Activated CD4-positive, CD25-positive, alpha-beta regulatory T cell treated with anti-CD3 and anti-CD28 coated beads, Interleukin-2, amount 50 U/mL, for 16 hours (primary cell): Measurements from ENCODE around the gene ATXN1.

Source experiments
- DNase-seq: peaks from one replicate; pipeline ENCODE4 v3.0.0-alpha.2; 2020; ENCODE audit warnings: low read depth, low spot score

The ATXN1 gene

DNA sequence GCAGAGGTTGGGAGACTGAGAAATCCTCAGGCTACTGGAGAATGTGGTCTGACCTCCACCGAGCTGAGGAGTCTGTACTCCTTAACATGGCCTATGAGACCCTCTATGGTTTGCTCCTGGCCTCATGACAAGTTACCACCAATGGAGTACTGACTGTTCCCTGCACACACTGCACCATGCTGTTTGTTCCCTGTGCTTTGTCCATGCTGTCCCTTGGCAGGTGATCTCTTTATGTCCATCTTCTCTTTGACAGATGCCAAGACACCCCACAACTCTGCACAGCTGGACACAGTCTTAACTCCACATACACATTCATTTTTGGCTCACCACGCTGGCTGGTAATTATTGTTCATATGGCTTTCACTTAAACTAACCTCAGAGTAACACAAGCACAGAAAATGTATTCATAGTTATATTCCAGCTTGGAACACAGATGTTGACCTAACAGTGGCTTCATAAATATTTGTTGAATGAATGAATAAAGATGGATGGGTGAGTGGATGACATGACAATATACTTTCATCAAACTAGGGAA is 258.0 kb downstream of the ATXN1 start:
- no peak for DNase-seq

DNA sequence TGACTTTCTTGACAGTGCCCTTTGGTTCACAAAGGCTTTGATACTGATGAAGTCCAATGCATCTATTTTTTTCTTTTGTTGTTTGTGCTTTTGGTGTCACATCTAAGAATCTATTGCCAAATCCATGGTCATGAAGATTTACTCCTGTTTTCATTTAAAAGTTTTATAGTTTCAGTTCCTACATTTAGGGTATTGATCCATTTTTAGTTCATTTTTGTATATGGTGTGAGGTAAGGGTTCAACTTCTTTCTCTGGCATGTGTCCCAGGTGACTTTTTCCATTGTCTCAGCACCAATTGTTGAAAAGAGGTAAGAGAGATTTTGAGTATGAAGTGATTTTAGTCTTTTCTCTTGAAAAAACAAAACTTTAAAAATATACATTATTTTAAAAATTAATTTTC is 262.3 kb downstream of the ATXN1 start:
- DNase-seq, result no peak

DNA sequence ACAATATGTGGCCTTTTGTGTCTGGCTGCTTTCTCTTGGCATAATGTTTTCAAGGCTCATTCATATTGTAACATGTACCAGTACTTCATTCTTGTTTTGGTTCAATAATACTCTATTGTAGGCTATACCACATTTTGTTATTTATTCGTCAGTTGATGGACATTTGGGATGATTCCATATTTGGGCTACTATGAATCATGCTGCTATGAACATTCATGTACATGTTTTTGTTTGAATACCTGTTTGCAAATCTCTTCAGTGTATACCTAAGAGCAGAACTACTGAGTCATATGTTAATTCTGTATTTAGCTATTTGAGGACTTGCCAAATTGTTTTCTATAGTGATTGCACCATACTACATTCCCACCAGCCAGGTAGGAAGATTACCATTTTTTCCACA is 263.0 kb downstream of the ATXN1 start:
- DNase-seq, result no peak

DNA sequence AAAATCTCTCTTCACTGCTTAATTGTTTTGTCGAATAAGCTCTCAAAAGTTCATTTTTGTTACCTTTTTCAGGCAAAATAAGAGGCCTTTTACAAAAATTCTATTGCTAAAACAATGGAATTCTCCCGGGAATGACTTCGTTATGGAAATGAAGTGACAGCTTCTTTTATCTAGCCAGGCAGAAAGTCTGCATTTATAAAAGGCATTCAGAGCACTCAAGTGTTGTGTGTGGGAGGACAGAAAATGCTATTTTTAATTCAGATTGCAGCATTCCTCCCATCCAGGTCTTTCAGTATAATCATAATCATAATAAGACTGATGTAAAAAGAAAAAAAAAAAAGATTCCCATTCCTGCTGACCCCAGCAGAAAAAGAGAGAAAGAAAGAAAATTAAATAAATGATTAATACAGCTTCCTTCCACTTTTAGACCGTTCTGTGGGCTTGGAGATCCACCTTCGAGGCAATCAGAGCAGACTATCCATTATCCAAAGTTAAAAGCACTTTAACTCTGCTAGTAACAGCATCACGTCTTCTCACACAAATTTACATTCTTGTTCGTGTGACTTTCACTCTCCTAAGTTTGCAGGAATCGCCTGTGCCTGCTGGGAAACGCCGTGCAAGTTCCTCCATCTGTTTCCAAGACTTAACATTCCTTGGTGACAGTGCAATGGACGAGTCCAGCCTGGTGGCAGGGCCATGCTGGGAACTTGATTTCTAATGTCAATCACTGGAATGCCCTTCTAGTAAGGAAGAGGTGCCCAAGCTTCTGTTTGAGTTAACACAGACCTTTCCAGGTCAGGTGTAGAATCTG is 264.1 kb downstream of the ATXN1 start:
- no peak for DNase-seq

DNA sequence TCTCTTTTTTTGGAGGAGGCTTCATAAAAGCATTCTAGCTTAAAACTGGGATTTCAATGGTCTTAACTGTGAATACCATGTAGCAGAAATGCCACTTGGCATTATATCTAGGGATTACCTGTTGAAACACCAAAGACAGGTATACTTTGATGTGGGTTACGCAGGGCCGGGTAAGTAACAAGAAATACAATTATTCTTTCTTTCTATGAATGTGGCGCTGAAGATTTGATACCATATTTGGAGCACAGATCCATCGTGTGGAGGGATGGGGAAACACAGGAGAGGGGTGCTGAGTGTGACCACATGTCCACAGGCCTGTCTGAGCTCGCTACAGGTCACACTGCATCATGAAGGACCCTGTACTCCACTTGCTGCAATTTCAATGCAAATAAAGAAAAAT is 265.1 kb downstream of the ATXN1 start:
- DNase-seq, result no peak

DNA sequence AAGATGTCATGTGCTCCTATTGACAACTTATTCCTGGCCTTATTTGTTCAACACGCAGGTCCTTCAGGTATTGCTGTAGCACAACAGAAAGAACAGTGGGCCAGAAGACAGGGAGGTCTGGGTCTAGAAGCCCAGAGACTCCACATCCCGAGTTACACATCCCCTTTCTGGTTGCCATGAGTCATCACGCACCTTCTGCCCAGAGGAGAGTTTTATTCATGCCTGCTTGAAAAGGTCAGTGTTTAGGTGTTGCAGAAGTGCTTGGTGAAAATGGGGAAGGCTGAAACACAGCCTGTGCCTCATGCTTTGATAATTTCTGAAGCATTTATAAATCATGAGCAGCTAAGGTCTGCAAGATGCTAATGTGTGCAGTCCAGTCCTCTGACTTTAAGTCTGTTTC is 266.5 kb downstream of the ATXN1 start:
- DNase-seq, result no peak

DNA sequence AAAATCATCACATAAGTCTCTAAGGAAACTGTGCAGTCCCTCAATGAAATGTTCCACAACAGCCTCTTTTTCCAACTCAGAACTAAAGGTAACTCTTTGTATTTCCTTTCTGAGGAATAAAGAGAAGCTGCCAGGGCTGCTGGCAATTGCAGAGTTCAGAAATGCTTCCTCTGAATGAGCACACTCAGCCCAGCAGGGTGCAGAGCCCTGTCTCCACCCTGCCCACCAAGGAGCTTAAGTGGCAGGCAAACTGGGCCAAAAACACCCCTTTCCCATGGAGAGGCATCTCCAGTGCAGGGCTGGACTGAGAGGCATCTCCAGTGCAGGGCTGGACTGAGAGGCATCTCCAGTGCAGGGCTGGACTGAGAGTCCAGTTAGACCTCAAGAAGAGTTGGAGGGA is 267.5 kb downstream of the ATXN1 start:
- DNase-seq, result no peak

DNA sequence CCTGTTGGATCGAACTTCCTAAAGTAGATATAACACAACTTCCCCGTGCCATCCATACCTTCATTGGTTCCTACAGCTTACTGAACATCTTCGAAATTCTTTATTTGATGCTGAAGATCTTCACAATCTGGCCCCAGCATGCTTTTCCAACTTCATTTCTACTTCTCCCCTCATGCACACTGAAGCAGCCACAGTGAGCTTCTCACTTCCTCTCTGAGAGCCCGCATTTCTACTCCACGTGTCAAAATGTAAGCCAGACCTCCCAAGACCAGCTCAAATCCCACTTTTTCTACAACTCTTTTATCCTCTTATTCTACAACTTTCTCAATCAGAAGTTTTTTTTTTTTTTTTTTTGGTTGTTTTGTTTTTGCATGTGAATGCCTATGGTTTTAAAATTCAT is 268.1 kb downstream of the ATXN1 start:
- DNase-seq, result no peak

DNA sequence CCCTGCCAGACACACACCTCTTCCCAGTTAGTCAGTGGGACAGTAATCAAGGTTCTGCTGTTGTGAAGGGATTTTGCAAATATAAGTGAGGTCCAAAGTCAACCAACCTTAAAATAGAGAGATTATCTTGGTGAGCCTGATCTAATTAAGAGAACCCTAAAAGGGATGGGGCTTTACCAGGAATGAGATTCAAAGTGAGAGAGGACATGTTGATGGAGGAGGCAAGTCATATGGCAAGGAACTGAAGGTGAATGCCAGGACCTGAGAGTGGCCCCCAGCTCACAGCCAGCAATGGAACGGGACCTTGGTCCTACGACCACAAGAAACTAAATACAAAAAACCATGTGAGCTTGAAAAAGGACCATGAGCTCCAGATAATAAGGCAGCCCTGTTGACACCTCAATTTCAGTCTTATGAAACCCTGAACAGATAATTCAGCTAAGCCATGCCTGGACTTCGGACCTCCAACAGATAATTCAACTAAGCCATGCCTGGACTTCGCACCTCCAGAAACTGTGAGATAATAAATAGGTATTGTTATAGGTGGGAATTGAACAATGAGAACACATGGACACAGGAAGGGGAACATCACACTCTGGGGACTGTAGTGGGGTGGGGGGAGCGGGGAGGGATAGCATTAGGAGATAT is 269.5 kb downstream of the ATXN1 start:
- no peak for DNase-seq

DNA sequence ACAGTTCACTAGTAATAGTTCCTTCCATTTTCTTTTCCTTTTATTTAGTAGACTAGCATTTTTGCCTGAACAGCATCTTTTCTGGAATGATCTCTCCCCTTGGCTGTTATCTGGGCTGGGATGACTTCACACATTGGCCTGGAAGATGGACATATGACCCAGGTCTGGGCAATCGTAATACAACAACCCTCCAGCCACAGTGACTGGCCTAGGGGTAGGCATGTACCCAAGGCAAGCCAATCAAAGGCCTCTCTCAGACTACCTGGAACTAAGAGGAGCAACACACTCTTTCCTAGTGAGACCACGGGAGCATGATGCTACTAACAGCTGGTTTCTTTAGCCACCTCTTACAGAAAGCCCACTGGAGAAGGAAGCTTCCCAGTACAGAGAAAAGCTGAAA is 270.6 kb downstream of the ATXN1 start:
- DNase-seq, result no peak

DNA sequence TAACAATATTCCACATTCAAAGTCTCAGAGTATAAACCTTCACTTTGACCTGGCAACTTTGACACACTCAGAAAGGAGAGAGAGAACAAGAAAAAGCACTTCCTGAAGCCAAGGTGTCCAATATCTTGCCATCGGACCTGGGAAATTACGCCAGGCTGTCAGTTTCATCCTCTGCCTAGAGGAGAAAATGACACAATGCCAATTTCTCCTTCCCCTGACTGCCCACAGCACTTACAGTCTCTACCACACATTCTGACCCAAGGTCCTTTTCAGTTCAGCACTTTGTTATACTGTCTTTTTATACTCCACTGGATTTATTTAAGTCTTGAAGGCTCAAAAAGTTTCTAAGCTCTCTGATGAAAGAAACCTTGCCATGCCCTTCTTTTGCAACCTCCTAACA is 272.4 kb downstream of the ATXN1 start:
- DNase-seq, result no peak

DNA sequence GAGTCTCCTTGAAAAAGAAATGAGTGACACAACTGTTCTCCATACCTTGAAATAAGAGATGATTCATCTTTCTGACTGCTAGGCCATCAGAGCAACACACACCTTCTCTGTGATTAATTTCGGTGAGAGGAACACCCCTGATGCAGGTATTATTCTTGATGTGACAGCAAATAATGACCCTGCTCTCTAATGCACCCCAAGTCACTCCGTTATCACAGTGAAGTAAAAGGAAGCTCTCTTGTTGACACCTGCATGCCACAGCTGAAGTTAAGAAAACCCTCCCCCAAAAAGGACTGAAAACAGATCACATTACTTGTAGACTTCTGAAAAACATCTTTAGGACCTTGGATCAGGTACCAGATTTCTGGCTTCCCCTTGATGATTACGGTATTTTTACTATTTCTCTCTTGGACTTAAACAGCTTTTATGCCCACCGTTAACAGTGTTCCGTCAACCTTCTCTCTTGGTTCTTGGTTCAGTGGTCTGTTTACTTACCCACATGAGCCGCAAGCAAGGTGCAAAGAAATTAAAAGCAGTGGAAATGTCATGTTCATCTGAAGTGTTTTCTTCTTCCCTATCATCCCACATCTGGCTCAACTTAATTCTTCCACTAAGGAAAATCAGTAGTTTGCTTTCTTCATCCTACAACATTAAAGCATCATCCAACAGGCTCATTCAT is 273.1 kb downstream of the ATXN1 start:
- DNase-seq, result no peak

DNA sequence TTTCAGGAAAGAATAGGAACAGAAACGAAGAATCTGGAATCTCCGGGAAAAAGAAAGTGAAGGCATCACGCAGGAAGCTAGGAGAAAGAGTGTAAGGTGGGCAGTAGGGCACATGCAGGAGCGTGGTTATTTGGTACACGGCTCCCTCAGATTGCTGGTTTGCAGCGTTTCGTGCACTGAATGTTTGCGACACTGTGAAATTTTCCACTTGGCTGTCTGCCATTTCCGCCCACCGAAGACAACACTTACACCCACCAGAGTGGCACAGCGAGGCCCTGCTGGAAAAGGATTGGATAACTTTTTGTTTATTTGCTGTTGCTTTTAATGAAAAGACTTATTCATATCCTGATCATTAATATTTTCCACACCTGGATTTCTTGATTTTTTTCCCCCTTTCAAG is 274.6 kb downstream of the ATXN1 start:
- DNase-seq, result no peak

DNA sequence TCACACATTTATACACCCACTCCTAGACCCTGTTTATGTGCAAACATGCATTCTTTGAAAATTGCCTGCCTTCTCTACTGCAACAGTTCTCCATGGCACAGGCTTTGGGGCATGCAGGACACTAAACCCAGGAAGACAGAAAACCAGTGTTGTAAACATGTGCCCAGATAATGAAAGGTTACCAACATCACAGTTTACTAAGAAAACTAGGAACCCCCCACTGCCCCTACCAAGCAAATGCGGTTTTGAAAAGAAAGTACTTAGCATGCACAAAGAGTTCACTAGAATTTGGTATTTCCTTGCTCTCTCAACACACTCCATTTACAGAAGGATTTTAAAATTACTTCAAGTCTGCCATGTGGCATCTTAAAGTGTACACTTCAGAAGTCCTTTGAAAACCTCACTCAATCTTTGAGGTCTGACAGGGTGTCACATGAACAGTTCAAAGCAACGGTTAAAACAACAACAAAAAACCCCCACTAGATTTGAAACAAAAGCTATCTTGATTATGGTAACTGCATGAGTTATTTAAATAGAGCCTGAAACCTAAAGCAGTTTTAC is 277.9 kb downstream of the ATXN1 start:
- DNase-seq, result no peak

DNA sequence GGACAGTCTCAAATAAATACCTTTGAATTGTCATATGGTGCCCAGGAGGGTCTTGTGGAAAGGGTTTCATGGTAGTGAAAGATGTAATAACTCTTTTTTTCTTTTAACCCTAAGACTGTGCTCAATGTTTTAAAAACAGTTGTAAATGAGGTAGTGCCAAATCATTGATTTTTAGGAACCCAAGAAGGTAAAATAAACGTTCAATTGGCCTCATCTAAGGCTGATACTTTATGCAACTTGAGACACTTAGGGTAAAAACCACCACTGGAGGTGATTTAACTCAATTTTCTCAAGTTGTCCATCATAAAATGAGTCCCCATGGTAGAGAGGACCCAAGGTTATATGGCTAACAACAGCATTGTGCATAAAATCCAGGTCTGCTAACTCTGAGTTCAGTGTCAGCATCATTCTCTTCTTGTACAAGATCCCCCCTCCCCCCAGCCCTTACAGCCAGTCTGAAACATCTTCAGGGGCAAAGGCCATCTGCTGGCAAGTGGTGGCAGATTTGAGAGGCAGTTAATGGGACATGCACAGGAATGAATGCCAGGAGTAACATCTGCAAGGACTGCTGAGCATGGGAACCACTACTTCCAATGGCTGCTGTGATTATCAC is 278.5 kb downstream of the ATXN1 start:
- DNase-seq, result no peak

DNA sequence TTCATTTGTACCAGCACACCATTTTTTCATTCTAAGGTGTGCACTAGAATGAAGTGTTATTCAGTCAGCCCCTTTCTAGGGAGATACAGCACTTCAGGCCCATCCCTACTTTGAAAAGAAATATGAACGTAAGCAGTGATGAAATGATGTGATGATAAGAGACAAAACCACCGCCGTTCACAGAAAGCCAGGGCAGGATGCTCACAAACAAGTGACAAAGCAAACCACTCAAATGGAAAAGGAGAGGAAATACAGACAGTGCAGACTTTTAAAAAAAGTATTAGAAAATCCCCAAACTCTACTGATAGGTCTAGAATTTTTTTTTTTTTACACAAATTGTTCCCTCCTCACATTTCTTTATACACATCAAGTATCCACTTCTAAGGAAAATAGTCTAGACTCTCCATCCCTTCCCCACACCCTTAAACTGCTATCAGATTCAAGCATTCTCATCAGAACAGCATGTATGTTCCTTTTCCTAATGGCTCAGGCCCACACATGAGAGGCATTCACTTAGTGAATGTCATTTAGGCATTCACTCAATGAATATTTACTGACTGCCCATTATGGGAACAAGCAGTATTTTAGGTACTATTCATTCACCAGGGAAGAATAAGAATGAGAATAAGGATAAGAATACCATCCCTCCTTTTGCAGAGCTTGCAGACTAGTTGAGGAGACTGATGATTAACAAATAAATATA is 279.4 kb downstream of the ATXN1 start:
- DNase-seq, result no peak

DNA sequence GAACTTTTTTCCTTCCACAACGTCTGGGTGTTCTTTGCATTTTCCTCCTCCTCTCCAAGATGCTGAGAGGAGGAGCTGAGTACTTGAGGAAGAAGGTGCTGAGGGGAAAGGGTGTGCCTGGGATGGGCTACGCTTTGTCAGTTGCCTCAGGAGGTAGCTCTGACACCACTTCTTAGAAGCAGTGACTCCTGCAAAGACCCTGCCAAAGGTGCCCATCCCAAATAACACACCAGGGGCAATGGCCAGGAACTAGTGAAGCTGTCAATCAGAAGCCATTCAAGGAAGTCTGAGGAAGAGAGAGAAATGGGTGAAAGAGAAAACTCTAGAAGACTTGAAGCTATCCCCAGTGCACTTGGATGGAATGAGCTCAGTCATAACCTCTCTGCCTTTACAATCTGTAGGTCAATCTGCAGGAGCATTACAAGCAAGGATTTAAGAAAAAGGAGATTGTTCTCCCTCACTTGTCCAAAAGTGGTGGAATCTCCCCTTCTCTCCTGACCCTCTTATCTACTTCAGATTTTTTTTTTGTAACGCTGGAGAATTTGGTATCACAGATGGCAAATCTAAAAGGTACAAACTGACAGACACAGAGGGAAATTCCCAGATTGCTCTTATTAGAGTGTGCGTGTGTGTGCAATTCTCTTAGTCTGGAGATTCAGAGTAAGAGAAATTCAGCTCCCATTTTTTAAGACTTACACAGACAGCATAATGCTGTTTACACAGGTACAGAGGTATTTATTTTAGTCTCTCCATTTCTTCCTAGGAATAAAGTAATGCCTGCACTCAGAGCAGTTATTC is 280.3 kb downstream of the ATXN1 start:
- DNase-seq, result no peak

DNA sequence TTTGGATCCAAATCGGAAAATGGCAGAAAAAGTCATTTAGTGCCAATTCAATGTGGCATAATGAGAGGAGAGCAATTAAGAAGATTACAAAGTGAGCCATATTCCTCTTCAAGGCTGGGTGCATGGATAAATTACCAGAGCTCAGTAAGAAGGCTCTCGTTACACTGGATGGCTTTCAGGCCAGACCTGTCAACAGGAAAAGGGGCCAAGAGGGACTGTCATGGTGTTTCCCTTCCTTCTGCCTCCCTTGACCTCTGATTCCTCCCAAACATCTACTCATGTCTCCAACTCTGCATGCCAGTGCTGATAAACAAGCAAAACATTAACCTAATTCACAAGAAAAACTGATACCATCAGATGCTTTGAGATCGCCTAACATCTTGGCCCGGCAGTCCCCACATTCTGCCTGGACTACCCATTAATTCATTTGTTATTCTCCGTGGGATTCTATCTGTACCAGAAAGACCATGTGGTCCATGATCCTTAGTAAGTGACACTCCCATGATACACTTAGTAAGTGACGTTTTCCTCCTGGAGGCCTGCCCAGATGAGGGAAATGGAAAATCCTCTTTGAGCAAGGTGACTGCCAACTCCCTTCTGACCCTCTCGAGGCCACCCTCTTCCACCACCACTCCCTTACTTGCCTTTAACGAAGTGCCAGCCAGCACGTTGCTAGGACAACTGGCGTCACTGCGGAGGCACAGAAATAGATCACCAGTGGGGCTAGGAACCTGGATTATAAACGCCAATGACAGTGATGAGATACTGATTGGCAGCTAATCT is 283.7 kb downstream of the ATXN1 start:
- DNase-seq, result no peak

DNA sequence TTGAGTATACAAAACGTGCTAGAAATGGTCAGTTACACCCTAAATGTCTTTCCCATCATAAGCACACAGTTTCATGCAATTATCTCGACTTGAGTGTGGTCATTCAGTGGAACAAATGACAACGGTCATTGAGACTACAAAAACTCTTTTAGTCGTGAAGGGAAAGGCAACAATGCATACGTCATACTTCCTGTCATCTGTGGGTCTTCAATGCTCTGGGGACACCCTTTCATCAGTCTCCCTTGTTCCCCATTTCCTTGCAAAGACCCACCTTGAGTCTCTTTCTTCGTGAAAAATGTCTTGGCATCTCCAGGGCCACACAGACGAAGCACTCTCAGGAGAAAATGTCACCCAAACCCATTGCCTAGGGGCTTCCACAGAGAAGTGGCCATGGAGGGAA is 284.4 kb downstream of the ATXN1 start:
- no peak for DNase-seq

DNA sequence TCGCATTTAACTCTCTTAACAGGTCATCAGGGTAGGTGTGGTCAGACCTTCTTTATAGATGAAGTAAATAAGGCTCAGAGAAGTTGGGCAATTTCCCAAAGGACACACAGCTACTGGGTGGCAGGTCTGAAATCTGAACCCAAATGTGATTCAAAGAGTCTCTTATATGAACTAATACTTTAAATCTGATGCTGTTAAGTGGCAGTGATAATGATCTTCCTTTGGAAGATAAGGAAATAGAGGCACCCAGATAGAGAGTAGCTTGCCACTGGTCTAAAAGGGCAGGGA is 285.8 kb downstream of the ATXN1 start:
- DNase-seq, result no peak
